GM12892 (cell line): ENCODE data around the gene MOV10L1.
A peak's percentile ranks its signal among the peaks of the same experiment; 100 is the strongest.

ENCODE experiments used
- POLR2A ChIP-seq: IDR thresholded peaks from 2 replicates; pipeline ENCODE4 v1.6.1; 2011; ENCODE audit warnings: low read depth, low read length, control low read depth
- POLR2AphosphoS5 ChIP-seq: IDR thresholded peaks from 2 replicates; pipeline ENCODE4 v1.6.1; 2011; ENCODE audit warnings: low read depth, low read length, control low read depth
- TAF1 ChIP-seq: IDR thresholded peaks from 2 replicates; pipeline ENCODE4 v1.6.1; 2011; ENCODE audit warnings: low read depth, mild to moderate bottlenecking, control low read depth, low read length, borderline replicate concordance

- peak; percentile 50; the same call in 1 of the 2 replicates for TF ChIP-seq POLR2A
- TF ChIP-seq POLR2AphosphoS5 = no peak
- TF ChIP-seq TAF1 = no peak
Observed at GRCh38 chr22:50185375-50186087, 95.7 kb downstream of the MOV10L1 start, which contains the start of gene TRABD.
